ENCODE data around the gene EPHA4.
"Not testable (repeated sequence)": the region's sequence is repeated elsewhere in the genome, so short reads cannot be mapped to it uniquely, and the experiment has no call there.

EPHA4 gene

GRCh38 chr2:221517146-221517695, 54.9 kb downstream of the EPHA4 start:
- Histone ChIP-seq H3K9ac (ENCODE audit: low read depth, low read length) (no peak overlapping the region), H3K4me2 (ENCODE audit: low read length) (peak overlapping the region; percentile 63), H3K27me3 (ENCODE audit: control insufficient read depth, insufficient read depth, low read length) (no peaks in the 10 kb centered on the region), H3K4me1 (ENCODE audit: control insufficient read depth, insufficient read depth, low read length) (peaks cover 30% of the 10 kb centered on the region), H3K36me3 (ENCODE audit: insufficient read depth, low read length) (no peaks in the 10 kb centered on the region), H3K4me3 (ENCODE audit: low read length) (no peak overlapping the region), H3K9me3 (replicated peaks; ENCODE audit: low read length) (no peaks in the 10 kb centered on the region)

GRCh38 chr2:221515864-221516263, 56.2 kb downstream of the EPHA4 start:
- Histone ChIP-seq H3K27me3 (ENCODE audit: control insufficient read depth, insufficient read depth, low read length) (no peaks in the 10 kb centered on the region), H3K4me3 (ENCODE audit: low read length) (no peak overlapping the region), H3K9ac (ENCODE audit: low read depth, low read length) (no peak overlapping the region), H3K4me2 (ENCODE audit: low read length) (no peak overlapping the region), H3K9me3 (replicated peaks; ENCODE audit: low read length) (no peaks in the 10 kb centered on the region), H3K4me1 (ENCODE audit: control insufficient read depth, insufficient read depth, low read length) (peaks cover 30% of the 10 kb centered on the region), H3K36me3 (ENCODE audit: insufficient read depth, low read length) (no peaks in the 10 kb centered on the region)

DNA sequence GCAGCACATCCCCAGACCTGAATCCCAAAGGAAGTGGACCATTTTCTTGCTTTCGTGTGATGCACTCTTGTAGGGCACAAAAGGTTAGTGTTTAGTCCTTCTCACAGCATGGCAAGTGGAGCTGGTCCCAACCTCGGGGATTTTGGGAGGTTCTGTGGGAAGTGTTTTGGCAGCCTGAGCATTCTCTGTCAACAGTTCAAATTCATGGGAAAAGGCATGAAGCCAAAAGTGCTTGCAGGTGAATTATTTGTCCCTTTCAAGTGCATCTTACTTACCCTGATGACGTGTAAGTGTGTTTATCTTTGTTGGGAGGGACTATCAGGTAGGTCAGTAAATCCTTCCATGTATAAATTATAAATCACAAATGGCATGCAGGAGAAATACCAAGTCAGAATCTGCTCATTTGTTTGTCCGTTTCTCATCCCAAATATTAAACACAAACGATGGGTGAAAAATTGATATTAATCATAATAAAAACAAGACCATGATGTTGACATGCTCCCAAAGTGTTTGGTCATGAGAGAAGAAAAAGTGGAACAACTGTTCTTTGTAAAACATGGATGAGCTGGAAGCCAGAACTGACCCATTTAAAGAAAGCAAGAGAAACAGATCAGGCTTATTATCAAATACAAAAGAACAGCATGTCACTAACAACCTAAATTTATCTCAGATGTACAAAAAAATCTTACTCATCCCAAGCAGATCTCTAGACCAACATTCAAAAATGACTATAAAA, 57.6 kb downstream of the EPHA4 start:
- Histone ChIP-seq H3K4me1 (ENCODE audit: control insufficient read depth, insufficient read depth, low read length) (peaks cover 30% of the 10 kb centered on the region), H3K9me3 (replicated peaks; ENCODE audit: low read length) (no peaks in the 10 kb centered on the region), H3K27me3 (ENCODE audit: control insufficient read depth, insufficient read depth, low read length) (no peaks in the 10 kb centered on the region), H3K4me2 (ENCODE audit: low read length) (peak overlapping the region; percentile 1), H3K36me3 (ENCODE audit: insufficient read depth, low read length) (no peaks in the 10 kb centered on the region), H3K4me3 (ENCODE audit: low read length) (no peak overlapping the region), H3K9ac (ENCODE audit: low read depth, low read length) (no peak overlapping the region)

GRCh38 chr2:221513232-221513631, 58.9 kb downstream of the EPHA4 start:
- Histone ChIP-seq H3K9ac (ENCODE audit: low read depth, low read length) (no peak overlapping the region), H3K4me1 (ENCODE audit: control insufficient read depth, insufficient read depth, low read length) (peaks cover 25% of the 10 kb centered on the region), H3K36me3 (ENCODE audit: insufficient read depth, low read length) (no peaks in the 10 kb centered on the region), H3K4me3 (ENCODE audit: low read length) (no peak overlapping the region), H3K27me3 (ENCODE audit: control insufficient read depth, insufficient read depth, low read length) (no peaks in the 10 kb centered on the region), H3K9me3 (replicated peaks; ENCODE audit: low read length) (no peaks in the 10 kb centered on the region), H3K4me2 (ENCODE audit: low read length) (no peak overlapping the region)

- not testable (repeated sequence) for H3K27me3 ChIP-seq (ENCODE audit: control insufficient read depth, insufficient read depth, low read length); H3K36me3 ChIP-seq (ENCODE audit: insufficient read depth, low read length); H3K9ac ChIP-seq (ENCODE audit: low read depth, low read length); H3K4me1 ChIP-seq (ENCODE audit: control insufficient read depth, insufficient read depth, low read length); H3K4me2 ChIP-seq (ENCODE audit: low read length); H3K9me3 ChIP-seq (replicated peaks; ENCODE audit: low read length); H3K4me3 ChIP-seq (ENCODE audit: low read length)
Observed at GRCh38 chr2:221511325-221511724, 60.8 kb downstream of the EPHA4 start.

DNA sequence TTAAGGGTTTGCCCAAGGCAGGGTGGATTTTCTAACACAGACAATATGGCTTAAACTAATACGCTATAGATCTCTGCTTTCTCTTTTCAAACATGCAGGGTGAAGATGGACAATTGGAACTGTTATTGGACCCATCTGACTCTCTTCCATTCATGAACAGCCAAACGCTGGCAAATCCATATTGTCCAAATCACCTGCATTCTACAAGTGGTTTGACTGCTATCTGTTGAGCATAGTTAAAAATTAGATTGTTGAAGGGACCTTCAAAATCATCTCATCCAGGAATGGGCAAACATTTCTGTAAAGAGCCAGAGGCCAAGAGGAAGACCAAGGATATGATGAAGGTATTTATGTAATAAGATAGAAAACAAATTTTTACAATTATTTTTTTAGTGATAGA, 65.6 kb downstream of the EPHA4 start:
- H3K4me1 ChIP-seq (ENCODE audit: control insufficient read depth, insufficient read depth, low read length): peaks cover 18% of the 10 kb centered on the region
- H3K4me2 ChIP-seq (ENCODE audit: low read length): no peak overlapping the region
- H3K9ac ChIP-seq (ENCODE audit: low read depth, low read length): no peak overlapping the region
- H3K4me3 ChIP-seq (ENCODE audit: low read length): no peak overlapping the region
- no peaks in the 10 kb centered on the region for H3K9me3 ChIP-seq (replicated peaks; ENCODE audit: low read length)
- no peaks in the 10 kb centered on the region for H3K36me3 ChIP-seq (ENCODE audit: insufficient read depth, low read length)
- no peaks in the 10 kb centered on the region for H3K27me3 ChIP-seq (ENCODE audit: control insufficient read depth, insufficient read depth, low read length)

DNA sequence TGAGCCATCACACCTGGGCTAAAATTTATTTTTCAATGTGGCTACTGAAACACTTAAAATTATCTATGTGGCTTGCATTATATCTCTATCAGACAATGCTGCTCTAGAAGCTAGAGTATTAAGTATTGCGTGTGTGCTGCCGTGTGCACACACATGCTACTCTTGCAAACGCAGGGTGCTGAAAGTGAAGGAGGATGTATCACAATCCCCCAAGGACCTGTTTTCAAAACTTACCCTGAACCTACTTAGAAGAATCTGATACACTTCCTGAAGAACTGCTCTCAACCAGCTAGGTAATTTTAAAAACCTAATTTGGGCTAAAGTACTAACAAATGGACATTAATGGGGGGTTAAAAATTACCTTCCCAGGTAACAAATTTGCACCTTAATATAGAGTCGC, 66.5 kb downstream of the EPHA4 start:
- Histone ChIP-seq H3K9ac (ENCODE audit: low read depth, low read length) (no peak overlapping the region), H3K36me3 (ENCODE audit: insufficient read depth, low read length) (no peaks in the 10 kb centered on the region), H3K4me2 (ENCODE audit: low read length) (no peak overlapping the region), H3K9me3 (replicated peaks; ENCODE audit: low read length) (no peaks in the 10 kb centered on the region), H3K4me3 (ENCODE audit: low read length) (no peak overlapping the region), H3K4me1 (ENCODE audit: control insufficient read depth, insufficient read depth, low read length) (peaks cover 26% of the 10 kb centered on the region), H3K27me3 (ENCODE audit: control insufficient read depth, insufficient read depth, low read length) (no peaks in the 10 kb centered on the region)

- H3K4me3 ChIP-seq (ENCODE audit: low read length): no peak overlapping the region
- peaks cover 32% of the 10 kb centered on the region for H3K4me1 ChIP-seq (ENCODE audit: control insufficient read depth, insufficient read depth, low read length)
- no peak overlapping the region for H3K4me2 ChIP-seq (ENCODE audit: low read length)
- H3K27me3 ChIP-seq (ENCODE audit: control insufficient read depth, insufficient read depth, low read length): no peaks in the 10 kb centered on the region
- no peak overlapping the region for H3K9ac ChIP-seq (ENCODE audit: low read depth, low read length)
- H3K9me3 ChIP-seq (replicated peaks; ENCODE audit: low read length): no peaks in the 10 kb centered on the region
- H3K36me3 ChIP-seq (ENCODE audit: insufficient read depth, low read length): no peaks in the 10 kb centered on the region
Observed at GRCh38 chr2:221504905-221505304, 67.2 kb downstream of the EPHA4 start.

GRCh38 chr2:221503965-221504364, 68.1 kb downstream of the EPHA4 start:
- H3K9ac ChIP-seq (ENCODE audit: low read depth, low read length): no peak overlapping the region
- H3K36me3 ChIP-seq (ENCODE audit: insufficient read depth, low read length): no peaks in the 10 kb centered on the region
- H3K4me2 ChIP-seq (ENCODE audit: low read length): no peak overlapping the region
- H3K9me3 ChIP-seq (replicated peaks; ENCODE audit: low read length): no peaks in the 10 kb centered on the region
- H3K4me1 ChIP-seq (ENCODE audit: control insufficient read depth, insufficient read depth, low read length): peaks cover 32% of the 10 kb centered on the region
- no peaks in the 10 kb centered on the region for H3K27me3 ChIP-seq (ENCODE audit: control insufficient read depth, insufficient read depth, low read length)
- H3K4me3 ChIP-seq (ENCODE audit: low read length): no peak overlapping the region

- no peaks in the 10 kb centered on the region for H3K9me3 ChIP-seq (replicated peaks; ENCODE audit: low read length)
- H3K36me3 ChIP-seq (ENCODE audit: insufficient read depth, low read length): no peaks in the 10 kb centered on the region
- no peaks in the 10 kb centered on the region for H3K27me3 ChIP-seq (ENCODE audit: control insufficient read depth, insufficient read depth, low read length)
- H3K4me1 ChIP-seq (ENCODE audit: control insufficient read depth, insufficient read depth, low read length): peaks cover 32% of the 10 kb centered on the region
- peak overlapping the region; percentile 72 for H3K4me2 ChIP-seq (ENCODE audit: low read length)
- peak overlapping the region; percentile 44 for H3K4me3 ChIP-seq (ENCODE audit: low read length)
- H3K9ac ChIP-seq (ENCODE audit: low read depth, low read length): peak overlapping the region; percentile 53
Observed at GRCh38 chr2:221502270-221503010, 69.7 kb downstream of the EPHA4 start.

- Histone ChIP-seq H3K4me3 (ENCODE audit: low read length) (peak overlapping the region; percentile 44), H3K36me3 (ENCODE audit: insufficient read depth, low read length) (no peaks in the 10 kb centered on the region), H3K27me3 (ENCODE audit: control insufficient read depth, insufficient read depth, low read length) (no peaks in the 10 kb centered on the region), H3K4me2 (ENCODE audit: low read length) (peak overlapping the region; percentile 72), H3K9ac (ENCODE audit: low read depth, low read length) (peak overlapping the region; percentile 53), H3K4me1 (ENCODE audit: control insufficient read depth, insufficient read depth, low read length) (peaks cover 32% of the 10 kb centered on the region), H3K9me3 (replicated peaks; ENCODE audit: low read length) (no peaks in the 10 kb centered on the region)
Observed at GRCh38 chr2:221501883-221502269, 70.2 kb downstream of the EPHA4 start.

Data from skeletal muscle satellite cell (primary cell).